ENCODE measurements around the gene PTPRR.

The PTPRR gene

DNA sequence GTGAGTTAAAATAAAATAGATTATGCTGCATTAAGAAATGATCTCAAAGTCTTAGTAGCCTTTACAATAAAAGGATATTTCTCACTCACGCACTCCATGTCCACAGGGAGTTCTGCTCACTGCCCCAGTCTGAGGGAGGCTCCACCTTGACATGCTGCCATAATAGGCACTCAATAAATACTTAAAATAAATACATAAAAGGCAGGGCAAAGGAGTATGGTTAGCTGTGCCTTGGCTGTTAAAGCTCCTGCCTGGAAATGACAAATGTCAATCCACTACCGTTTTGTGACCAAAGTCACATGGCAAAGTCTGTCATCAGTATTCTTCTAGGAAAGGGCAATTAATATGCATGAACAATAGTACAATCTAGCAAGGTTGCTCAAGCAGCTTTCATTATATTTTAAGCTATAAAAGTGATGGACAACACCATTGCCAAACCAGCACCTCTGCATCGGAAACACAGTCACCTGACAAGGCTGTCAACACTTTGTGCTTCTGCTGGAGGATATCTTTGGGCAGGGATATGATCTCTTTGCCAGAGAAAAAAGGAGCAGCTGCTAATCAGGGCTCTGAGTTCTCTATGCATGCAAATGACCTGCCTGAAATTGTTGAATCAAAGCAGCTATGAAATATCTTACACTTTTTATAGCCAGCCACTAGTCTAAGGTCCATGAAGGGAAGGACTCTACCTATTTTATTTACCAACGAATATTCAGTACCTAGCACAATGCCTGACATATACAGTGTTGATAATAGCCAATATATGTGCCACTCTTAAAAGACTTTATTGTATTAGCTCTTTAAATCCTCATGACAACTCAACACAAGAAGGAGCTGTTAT lies 90.1 kb downstream of the PTPRR start:
- Histone ChIP-seq H3K27me3 (replicated peaks in 2 of 5; ENCODE audit: control insufficient read depth in 4 of 5, insufficient read depth in 5 of 5, low read length in 4 of 5) (peaks cover 0 to 2% (median 0%) of the 10 kb centered on the region in 5 experiments), H3K9me3 (ENCODE audit: control extremely low read depth in 1 of 5, control insufficient read depth in 4 of 5, insufficient read depth in 2 of 5, low read depth in 1 of 5, low read length in 4 of 5) (no peaks in the 10 kb centered on the region), H3K36me3 (ENCODE audit: control insufficient read depth in 4 of 4, insufficient read depth in 4 of 4, low read length in 3 of 4) (no peaks in the 10 kb centered on the region), H3K4me3 (ENCODE audit: control insufficient read depth in 1 of 7, extremely low read depth in 1 of 7, insufficient read depth in 4 of 7, low read depth in 2 of 7, low read length in 6 of 7) (no peak overlapping the region), H3K27ac (ENCODE audit: insufficient read depth in 1 of 2, low read depth in 1 of 2, low read length in 2 of 2, poor library complexity in 1 of 2, severe bottlenecking in 2 of 2) (no peak overlapping the region), H3K4me1 (ENCODE audit: control extremely low read depth in 1 of 4, control insufficient read depth in 4 of 4, insufficient read depth in 4 of 4, low read length in 3 of 4) (no peaks in the 10 kb centered on the region)
- POLR2A ChIA-PET, result no interaction called here
- no peak for DNase-seq
- 67% methylated on average over 1 of the region's 4 CpGs for WGBS (ENCODE audit: insufficient coverage)
- CTCF ChIA-PET, result no interaction called here

DNA sequence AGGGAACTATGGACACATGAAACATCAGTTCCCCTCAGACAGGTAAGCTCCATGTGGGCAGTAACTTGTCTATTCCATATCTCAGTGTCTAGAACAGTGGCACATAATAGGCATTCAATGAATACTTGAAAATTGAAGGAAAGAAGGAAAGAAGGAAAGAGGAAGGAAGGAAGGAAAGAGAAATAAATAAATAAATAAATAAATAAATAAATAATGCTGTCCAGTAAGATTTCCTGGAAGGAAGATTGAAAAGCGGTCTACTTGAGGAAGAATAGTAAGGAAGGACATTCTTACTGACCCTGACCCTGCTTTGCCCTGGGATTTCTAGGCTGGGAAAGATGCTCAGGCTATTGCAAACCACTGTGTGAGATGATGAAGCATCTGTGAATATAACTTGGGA lies 91.5 kb downstream of the PTPRR start:
- no peak for DNase-seq
- Histone ChIP-seq H3K36me3 (ENCODE audit: control insufficient read depth in 4 of 4, insufficient read depth in 4 of 4, low read length in 3 of 4) (no peaks in the 10 kb centered on the region), H3K27ac (ENCODE audit: insufficient read depth in 1 of 2, low read depth in 1 of 2, low read length in 2 of 2, poor library complexity in 1 of 2, severe bottlenecking in 2 of 2) (no peak overlapping the region), H3K4me1 (ENCODE audit: control extremely low read depth in 1 of 4, control insufficient read depth in 4 of 4, insufficient read depth in 4 of 4, low read length in 3 of 4) (no peaks in the 10 kb centered on the region), H3K4me3 (ENCODE audit: control insufficient read depth in 1 of 7, extremely low read depth in 1 of 7, insufficient read depth in 4 of 7, low read depth in 2 of 7, low read length in 6 of 7) (no peak overlapping the region), H3K27me3 (replicated peaks in 2 of 5; ENCODE audit: control insufficient read depth in 4 of 5, insufficient read depth in 5 of 5, low read length in 4 of 5) (peaks cover 0 to 2% (median 0%) of the 10 kb centered on the region in 5 experiments), H3K9me3 (ENCODE audit: control extremely low read depth in 1 of 5, control insufficient read depth in 4 of 5, insufficient read depth in 2 of 5, low read depth in 1 of 5, low read length in 4 of 5) (no peaks in the 10 kb centered on the region)
- POLR2A ChIA-PET, result no interaction called here
- CTCF ChIA-PET, result no interaction called here
- 100% methylated on average over 1 of the region's 1 CpG for WGBS (ENCODE audit: insufficient coverage)

DNA sequence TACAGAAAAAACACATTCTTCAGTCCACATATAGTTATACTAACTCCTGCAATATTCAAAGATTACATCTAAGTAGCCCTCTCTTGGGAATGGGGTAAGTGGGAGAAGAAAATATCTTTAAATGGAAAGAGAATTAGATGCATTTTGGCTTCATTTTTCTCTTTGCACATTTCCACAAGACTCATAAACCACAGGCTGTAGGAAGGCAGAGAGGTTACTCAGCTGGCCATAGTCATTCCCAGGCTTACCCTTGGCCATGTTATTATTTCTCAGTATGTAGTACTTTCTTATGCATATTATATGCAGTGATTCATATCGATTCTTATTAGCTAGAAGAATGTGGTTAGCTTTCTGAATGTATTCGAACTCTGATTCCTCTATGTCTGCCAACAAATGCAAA lies 92.2 kb downstream of the PTPRR start:
- Histone ChIP-seq H3K27me3 (replicated peaks in 2 of 5; ENCODE audit: control insufficient read depth in 4 of 5, insufficient read depth in 5 of 5, low read length in 4 of 5) (peaks cover 0 to 2% (median 0%) of the 10 kb centered on the region in 5 experiments), H3K4me3 (ENCODE audit: control insufficient read depth in 1 of 7, extremely low read depth in 1 of 7, insufficient read depth in 4 of 7, low read depth in 2 of 7, low read length in 6 of 7) (no peak overlapping the region), H3K27ac (ENCODE audit: insufficient read depth in 1 of 2, low read depth in 1 of 2, low read length in 2 of 2, poor library complexity in 1 of 2, severe bottlenecking in 2 of 2) (no peak overlapping the region), H3K4me1 (ENCODE audit: control extremely low read depth in 1 of 4, control insufficient read depth in 4 of 4, insufficient read depth in 4 of 4, low read length in 3 of 4) (no peaks in the 10 kb centered on the region), H3K9me3 (ENCODE audit: control extremely low read depth in 1 of 5, control insufficient read depth in 4 of 5, insufficient read depth in 2 of 5, low read depth in 1 of 5, low read length in 4 of 5) (no peaks in the 10 kb centered on the region), H3K36me3 (ENCODE audit: control insufficient read depth in 4 of 4, insufficient read depth in 4 of 4, low read length in 3 of 4) (no peaks in the 10 kb centered on the region)
- no CpG with 5 or more reads among the region's 2 CpGs for WGBS (ENCODE audit: insufficient coverage)
- ChIA-PET POLR2A (no interaction called here), CTCF (no interaction called here)
- DNase-seq, result no peak

DNA sequence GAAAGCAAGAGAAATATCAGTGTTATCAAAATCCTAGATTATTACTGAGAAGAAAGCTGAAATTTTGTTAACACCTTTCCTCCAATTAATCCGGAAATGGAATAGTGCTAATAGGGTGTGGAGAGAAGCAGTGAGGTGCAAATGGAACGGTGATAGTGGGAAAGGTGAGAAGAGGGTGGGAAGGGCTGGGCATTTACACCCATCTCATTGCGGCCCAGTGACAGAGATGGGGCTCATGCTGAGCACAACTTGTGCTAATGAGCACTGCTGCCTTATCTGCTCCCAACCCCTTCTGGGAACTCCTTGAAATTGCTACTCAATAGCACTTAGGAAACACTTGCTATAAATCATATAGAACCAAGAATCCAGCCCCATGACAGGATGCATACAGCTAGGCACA lies 94.4 kb downstream of the PTPRR start:
- peaks cover 0 to 2% (median 0%) of the 10 kb centered on the region in 5 experiments for H3K27me3 ChIP-seq (replicated peaks in 2 of 5; ENCODE audit: control insufficient read depth in 4 of 5, insufficient read depth in 5 of 5, low read length in 4 of 5)
- WGBS (ENCODE audit: insufficient coverage), result 80% methylated on average over 1 of the region's 3 CpGs
- H3K4me1 ChIP-seq (ENCODE audit: control extremely low read depth in 1 of 4, control insufficient read depth in 4 of 4, insufficient read depth in 4 of 4, low read length in 3 of 4), result no peaks in the 10 kb centered on the region
- no peaks in the 10 kb centered on the region for H3K36me3 ChIP-seq (ENCODE audit: control insufficient read depth in 4 of 4, insufficient read depth in 4 of 4, low read length in 3 of 4)
- CTCF ChIA-PET, result no interaction called here
- no peak overlapping the region for H3K4me3 ChIP-seq (ENCODE audit: control insufficient read depth in 1 of 7, extremely low read depth in 1 of 7, insufficient read depth in 4 of 7, low read depth in 2 of 7, low read length in 6 of 7)
- no peak for DNase-seq
- no peak overlapping the region for H3K27ac ChIP-seq (ENCODE audit: insufficient read depth in 1 of 2, low read depth in 1 of 2, low read length in 2 of 2, poor library complexity in 1 of 2, severe bottlenecking in 2 of 2)
- POLR2A ChIA-PET, result no interaction called here
- H3K9me3 ChIP-seq (ENCODE audit: control extremely low read depth in 1 of 5, control insufficient read depth in 4 of 5, insufficient read depth in 2 of 5, low read depth in 1 of 5, low read length in 4 of 5), result no peaks in the 10 kb centered on the region

DNA sequence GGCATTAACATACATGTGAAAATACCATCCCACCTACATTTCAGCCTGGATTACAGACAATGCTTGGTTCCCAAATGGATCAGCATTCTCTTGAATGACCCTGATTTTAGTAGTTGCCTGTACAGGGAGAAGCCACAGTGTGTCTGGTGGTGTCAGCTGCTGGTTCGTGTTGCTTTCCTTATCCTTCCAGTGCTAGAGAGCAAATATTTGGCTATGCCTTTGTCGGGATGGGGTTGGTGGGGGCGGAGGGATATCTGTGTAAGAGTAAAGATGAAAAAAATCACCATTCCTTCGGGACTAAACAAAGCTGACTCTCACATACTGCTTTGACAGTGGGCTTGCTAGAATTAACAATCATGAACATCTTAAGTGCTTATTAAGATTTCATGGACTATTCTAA lies 96.0 kb downstream of the PTPRR start:
- POLR2A ChIA-PET, result interaction anchor here (0.6 kb wide), 1 partner anchor 445 kb away, joined by 3 read pairs; no protein-coding TSS in a partner anchor
- Histone ChIP-seq H3K27me3 (replicated peaks in 2 of 5; ENCODE audit: control insufficient read depth in 4 of 5, insufficient read depth in 5 of 5, low read length in 4 of 5) (peaks cover 0 to 2% (median 0%) of the 10 kb centered on the region in 5 experiments), H3K36me3 (ENCODE audit: control insufficient read depth in 4 of 4, insufficient read depth in 4 of 4, low read length in 3 of 4) (no peaks in the 10 kb centered on the region), H3K4me3 (ENCODE audit: control insufficient read depth in 1 of 7, extremely low read depth in 1 of 7, insufficient read depth in 4 of 7, low read depth in 2 of 7, low read length in 6 of 7) (no peak overlapping the region), H3K27ac (ENCODE audit: insufficient read depth in 1 of 2, low read depth in 1 of 2, low read length in 2 of 2, poor library complexity in 1 of 2, severe bottlenecking in 2 of 2) (no peak overlapping the region), H3K4me1 (ENCODE audit: control extremely low read depth in 1 of 4, control insufficient read depth in 4 of 4, insufficient read depth in 4 of 4, low read length in 3 of 4) (no peaks in the 10 kb centered on the region), H3K9me3 (ENCODE audit: control extremely low read depth in 1 of 5, control insufficient read depth in 4 of 5, insufficient read depth in 2 of 5, low read depth in 1 of 5, low read length in 4 of 5) (no peaks in the 10 kb centered on the region)
- WGBS (ENCODE audit: insufficient coverage), result 100% methylated on average over 2 of the region's 4 CpGs
- CTCF ChIA-PET, result no interaction called here
- no peak for DNase-seq

DNA sequence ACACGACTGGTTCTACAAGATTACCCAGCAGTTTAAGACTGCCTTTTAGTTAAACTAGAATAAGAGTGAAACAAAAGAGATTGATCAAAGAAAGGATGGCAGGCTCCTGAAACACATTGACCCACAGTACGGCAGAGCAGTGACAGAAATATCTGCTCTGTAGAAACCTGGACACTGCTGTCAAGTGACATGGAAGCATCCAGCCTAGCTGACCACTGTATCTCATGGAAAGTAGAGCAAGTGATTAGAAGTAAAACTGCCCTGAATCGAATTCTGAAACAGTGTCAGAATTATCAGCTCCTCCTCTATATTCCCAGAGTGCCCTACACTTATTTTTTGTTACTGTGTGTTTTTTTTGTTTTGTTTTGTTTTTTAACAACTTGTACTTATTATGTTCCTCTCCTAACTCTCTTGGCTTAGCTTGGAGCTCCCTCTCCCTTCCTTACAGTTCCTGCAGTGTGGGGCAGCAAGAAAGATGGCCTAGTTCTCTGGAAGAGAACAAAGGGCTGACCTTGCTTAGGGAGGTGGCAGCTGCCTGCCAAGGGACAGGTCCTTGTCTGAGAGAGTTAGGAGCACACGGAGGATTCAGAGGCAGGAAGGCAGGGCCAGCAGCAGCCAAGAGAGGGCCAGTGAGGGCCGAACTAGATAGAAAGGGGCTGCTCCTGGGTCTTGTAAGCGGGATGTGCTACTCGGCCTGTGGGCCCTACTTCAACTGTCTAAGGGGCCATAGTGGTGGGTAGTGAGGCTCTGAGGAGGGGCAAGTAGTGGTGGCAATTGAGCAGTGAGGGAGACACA lies 97.2 kb downstream of the PTPRR start:
- H3K4me3 ChIP-seq (ENCODE audit: control insufficient read depth in 1 of 7, extremely low read depth in 1 of 7, insufficient read depth in 4 of 7, low read depth in 2 of 7, low read length in 6 of 7), result no peak overlapping the region
- ChIA-PET POLR2A (no interaction called here), CTCF (no interaction called here)
- no peaks in the 10 kb centered on the region for H3K36me3 ChIP-seq (ENCODE audit: control insufficient read depth in 4 of 4, insufficient read depth in 4 of 4, low read length in 3 of 4)
- H3K4me1 ChIP-seq (ENCODE audit: control extremely low read depth in 1 of 4, control insufficient read depth in 4 of 4, insufficient read depth in 4 of 4, low read length in 3 of 4), result no peaks in the 10 kb centered on the region
- DNase-seq, result no peak
- WGBS (ENCODE audit: insufficient coverage), result 80% methylated on average over 5 of the region's 7 CpGs
- H3K27me3 ChIP-seq (replicated peaks in 2 of 5; ENCODE audit: control insufficient read depth in 4 of 5, insufficient read depth in 5 of 5, low read length in 4 of 5), result peaks cover 0 to 2% (median 0%) of the 10 kb centered on the region in 5 experiments
- H3K27ac ChIP-seq (ENCODE audit: insufficient read depth in 1 of 2, low read depth in 1 of 2, low read length in 2 of 2, poor library complexity in 1 of 2, severe bottlenecking in 2 of 2), result no peak overlapping the region
- no peaks in the 10 kb centered on the region for H3K9me3 ChIP-seq (ENCODE audit: control extremely low read depth in 1 of 5, control insufficient read depth in 4 of 5, insufficient read depth in 2 of 5, low read depth in 1 of 5, low read length in 4 of 5)

DNA sequence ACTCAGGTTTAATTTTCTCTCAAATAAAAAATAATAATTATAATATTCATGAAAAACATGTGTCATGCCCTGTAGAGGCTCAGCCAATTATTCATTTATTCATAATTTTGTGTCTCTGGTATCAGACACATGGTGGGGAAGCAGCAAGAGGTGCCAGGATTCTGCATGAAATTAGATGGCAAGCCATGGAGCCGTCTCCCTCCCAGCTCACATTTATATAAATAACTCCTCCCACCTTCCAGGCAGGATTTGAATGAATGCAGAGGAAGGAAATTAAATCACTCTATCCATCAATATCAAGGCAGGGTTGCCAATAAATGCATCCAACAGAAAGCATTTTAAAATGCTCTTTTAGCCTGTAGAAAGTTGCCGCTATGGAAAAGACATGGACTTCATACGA lies 98.1 kb downstream of the PTPRR start:
- no peaks in the 10 kb centered on the region for H3K9me3 ChIP-seq (ENCODE audit: control extremely low read depth in 1 of 5, control insufficient read depth in 4 of 5, insufficient read depth in 2 of 5, low read depth in 1 of 5, low read length in 4 of 5)
- no peak for DNase-seq
- peaks cover 0 to 2% (median 0%) of the 10 kb centered on the region in 5 experiments for H3K27me3 ChIP-seq (replicated peaks in 2 of 5; ENCODE audit: control insufficient read depth in 4 of 5, insufficient read depth in 5 of 5, low read length in 4 of 5)
- POLR2A ChIA-PET, result no interaction called here
- CTCF ChIA-PET, result no interaction called here
- no peak overlapping the region for H3K27ac ChIP-seq (ENCODE audit: insufficient read depth in 1 of 2, low read depth in 1 of 2, low read length in 2 of 2, poor library complexity in 1 of 2, severe bottlenecking in 2 of 2)
- H3K4me3 ChIP-seq (ENCODE audit: control insufficient read depth in 1 of 7, extremely low read depth in 1 of 7, insufficient read depth in 4 of 7, low read depth in 2 of 7, low read length in 6 of 7), result no peak overlapping the region
- no peaks in the 10 kb centered on the region for H3K4me1 ChIP-seq (ENCODE audit: control extremely low read depth in 1 of 4, control insufficient read depth in 4 of 4, insufficient read depth in 4 of 4, low read length in 3 of 4)
- H3K36me3 ChIP-seq (ENCODE audit: control insufficient read depth in 4 of 4, insufficient read depth in 4 of 4, low read length in 3 of 4), result no peaks in the 10 kb centered on the region
- WGBS (ENCODE audit: insufficient coverage), result 83% methylated on average over 1 of the region's 3 CpGs

All from common myeloid progenitor, CD34-positive (primary cell).